ENCODE measurements around the gene NTSR1.

DNA sequence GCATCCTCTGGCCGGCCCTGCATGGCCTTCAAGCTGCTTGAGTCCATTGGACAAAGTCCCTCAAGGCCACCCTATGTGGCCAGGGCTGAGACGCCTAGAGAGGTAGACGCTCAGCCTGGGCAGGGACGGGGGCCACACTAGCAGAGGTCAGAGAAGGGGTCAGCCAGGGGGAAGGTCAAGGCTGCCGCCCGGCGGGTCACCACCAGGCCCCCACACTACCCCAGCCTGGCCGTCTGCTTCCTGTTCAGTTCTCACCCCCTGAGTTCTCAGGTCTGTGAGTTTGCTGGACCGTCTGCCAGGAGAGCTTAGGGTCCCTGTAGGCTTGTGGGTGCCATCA is 37.3 kb downstream of the NTSR1 start:
- TF ChIP-seq, protein P1, sequence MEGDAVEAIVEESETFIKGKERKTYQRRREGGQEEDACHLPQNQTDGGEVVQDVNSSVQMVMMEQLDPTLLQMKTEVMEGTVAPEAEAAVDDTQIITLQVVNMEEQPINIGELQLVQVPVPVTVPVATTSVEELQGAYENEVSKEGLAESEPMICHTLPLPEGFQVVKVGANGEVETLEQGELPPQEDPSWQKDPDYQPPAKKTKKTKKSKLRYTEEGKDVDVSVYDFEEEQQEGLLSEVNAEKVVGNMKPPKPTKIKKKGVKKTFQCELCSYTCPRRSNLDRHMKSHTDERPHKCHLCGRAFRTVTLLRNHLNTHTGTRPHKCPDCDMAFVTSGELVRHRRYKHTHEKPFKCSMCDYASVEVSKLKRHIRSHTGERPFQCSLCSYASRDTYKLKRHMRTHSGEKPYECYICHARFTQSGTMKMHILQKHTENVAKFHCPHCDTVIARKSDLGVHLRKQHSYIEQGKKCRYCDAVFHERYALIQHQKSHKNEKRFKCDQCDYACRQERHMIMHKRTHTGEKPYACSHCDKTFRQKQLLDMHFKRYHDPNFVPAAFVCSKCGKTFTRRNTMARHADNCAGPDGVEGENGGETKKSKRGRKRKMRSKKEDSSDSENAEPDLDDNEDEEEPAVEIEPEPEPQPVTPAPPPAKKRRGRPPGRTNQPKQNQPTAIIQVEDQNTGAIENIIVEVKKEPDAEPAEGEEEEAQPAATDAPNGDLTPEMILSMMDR (IDR thresholded peaks at IDR 0.05) = no peak
- TF ChIP-seq ZFX (IDR thresholded peaks at IDR 0.05; ENCODE audit: borderline replicate concordance) = no peak
